Right forelimb (tissue), 1 donor: ENCODE measurements around the gene ST6GALNAC2.

Experiments used
- DNase-seq: peaks from one replicate; pipeline ENCODE4 v3.0.0-alpha.2; 2018

Gene ST6GALNAC2

DNA sequence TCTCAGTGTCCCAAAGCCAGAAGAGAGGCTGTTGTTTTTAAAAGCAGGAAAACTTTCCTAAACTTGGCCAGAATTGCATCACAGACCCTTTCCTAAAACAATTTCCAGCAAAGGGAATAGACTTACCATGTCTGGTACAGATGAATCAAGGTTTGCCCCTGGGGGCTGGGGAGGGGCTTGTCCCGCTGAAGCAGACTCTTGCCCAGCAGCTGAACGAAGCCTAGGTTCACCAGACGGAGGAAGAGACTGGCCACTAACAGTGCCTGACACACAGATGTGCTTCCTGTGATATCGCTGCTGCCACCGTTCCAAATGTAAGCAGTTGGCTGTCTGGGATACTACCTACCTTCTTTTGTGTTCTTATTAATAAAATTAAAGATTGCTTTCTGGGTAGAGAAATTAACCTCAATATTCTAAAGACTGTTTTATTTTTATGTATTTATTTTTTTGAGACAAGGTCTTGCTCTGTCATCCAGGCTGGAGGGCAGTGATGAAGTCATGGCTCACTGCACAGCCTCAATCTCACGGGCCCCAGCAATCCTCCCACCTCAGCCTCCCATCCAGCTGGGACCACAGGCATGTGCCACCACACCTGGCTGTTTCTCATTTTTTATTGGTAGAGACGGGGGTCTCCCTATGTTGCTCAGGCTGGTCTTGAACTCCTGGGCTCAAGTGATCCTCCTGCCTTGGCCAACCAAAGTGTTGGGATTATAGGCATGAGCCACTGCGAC, 32.3 kb downstream of the ST6GALNAC2 start:
- DNase-seq = no peak

DNA sequence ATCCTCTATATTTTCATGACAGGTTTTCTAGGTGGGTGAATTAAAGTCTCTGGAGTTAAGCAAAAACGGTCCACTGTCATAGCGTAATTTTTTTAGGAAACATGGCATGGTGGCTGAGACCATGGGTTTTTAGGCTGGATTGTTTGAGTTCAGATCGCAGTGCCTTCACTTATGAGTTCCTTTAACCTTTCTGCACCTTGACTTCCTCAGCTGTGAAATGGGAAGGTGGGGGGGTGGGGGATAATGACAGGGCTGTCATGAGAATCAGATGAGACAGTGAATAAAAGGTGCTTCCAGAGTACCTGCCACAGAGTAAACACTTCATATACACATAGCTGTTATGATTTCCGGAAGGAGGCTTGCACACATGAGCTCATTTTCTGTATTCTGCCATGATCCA, 34.0 kb downstream of the ST6GALNAC2 start:
- DNase-seq = no peak

DNA sequence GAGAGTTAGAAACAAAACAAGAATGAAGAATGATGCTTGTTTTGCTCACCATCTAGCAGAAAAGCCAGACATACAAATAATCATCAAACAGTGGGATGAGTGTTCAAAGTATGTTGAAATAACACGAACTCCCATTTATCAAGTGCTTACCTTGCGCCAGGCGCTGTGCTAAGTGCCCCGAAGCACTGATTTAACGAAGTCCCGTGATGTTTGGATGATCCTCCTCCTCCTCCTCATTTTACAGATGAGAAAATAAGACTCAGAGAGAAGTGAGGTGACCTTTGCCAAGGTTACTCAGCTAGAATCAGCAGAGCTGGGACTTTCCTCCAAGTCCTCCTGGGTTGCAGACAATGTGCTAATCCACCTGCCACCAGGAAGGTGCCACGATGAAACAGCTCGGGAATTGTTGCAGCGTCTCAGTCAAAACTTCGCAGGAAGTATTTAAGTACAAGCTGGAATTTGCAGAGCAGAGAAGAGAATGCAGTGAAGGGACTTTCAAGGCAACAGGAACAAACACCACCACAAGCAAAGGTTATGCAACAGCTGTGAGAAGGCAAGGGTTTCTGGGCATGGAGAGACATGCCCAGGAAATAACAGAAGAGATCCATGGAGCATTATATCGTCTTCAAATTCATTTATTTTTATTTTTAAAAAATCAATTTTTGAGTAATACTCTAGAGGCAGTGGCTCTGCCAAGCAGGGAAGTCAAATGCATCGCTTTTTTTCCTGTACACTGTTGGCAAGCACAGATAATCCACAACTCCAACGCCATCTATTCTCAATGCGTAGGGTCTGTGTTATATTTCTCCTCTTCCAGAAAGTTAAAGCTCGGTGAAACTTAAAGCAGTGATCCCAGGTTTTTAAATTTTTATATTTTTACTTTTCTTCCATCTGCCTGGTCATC, 34.7 kb downstream of the ST6GALNAC2 start:
- DNase-seq = no peak

DNA sequence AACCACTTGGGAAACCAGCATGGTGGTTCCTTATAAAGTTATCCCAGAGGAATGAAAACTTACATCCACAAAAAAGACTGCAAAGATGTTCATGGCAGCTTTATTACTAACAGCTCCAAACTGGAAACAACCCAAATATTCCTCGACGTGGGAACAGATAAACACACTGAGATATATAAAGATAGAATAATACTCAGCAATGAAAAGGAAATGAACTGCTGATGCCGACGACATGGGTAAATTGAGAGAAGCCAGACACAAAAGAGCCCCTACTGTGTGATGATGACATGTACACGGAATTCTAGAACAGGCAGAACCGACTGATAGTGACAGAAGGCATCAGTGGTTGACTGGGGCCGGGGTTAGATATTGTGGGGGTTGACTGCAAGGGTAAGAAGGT, 36.1 kb downstream of the ST6GALNAC2 start:
- no peak for DNase-seq

DNA sequence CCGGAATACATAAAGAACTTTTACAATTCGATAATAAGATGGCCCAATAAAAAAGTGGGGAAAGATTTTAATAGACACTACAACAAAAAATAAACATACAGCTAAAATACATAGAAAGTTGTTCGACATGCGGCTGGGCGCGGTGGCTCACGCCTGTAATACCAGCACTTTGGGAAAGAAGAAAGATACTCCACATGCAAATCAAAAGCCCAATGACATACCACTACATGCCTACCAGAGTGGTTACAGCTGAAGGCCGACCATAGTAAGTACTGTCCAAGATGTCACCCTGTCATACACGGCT, 36.5 kb downstream of the ST6GALNAC2 start:
- DNase-seq = no peak

DNA sequence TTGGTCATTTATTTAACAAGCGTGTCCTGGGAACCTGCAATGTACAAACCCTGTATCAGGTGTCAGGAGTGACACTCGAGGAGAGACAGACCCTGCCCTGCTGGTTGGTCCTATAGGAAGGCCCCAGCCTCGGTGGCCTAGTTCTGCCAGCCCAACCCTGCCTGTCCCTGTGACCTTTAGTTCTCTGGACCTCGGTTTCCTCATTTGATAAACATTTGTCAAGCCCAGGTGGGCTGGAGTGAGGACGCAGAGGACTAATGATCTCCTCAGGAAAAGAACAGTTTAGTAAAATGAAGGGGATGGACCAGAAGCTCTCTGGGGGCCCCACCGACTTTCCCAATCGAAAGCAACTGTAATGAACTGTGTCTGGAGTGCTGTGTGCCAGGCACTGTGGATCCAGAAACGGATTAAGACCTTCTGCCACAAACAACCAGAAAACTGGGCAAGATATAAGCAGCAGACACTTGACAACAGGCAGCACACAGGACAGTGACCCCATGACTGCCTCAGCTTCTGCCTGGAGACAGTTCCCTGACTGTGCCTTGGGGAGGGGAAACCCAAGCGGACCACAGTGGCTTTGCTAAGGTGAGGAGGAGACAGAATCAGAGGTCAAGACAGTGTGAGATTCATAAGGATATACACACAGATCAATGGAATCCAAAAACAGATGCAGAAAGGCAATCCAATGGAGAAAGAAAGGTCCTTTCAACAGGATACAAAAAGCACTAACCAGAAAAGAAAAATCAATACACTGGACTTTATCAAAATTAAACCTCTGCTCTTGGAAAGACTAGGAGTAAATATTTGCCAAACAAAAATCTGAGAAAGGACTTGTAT, 37.1 kb downstream of the ST6GALNAC2 start:
- DNase-seq = no peak

DNA sequence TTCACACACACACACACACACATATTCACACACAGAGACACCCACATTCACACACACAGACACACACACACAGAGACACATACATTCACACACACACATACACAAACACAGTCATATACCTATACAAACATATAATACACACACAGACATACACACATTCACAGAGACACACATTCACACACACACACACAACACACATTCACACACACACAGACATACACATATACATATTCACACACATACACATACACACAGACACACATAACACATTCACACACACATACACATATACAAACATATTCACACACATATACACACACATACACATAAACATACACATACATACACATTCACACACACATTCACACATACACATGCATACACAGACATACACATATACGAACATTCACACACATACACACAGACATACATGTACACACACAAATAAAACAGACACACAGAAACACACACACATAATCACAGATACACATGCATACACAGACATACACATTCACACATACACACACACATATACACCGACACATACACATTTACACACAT, 37.9 kb downstream of the ST6GALNAC2 start:
- no peak for DNase-seq

DNA sequence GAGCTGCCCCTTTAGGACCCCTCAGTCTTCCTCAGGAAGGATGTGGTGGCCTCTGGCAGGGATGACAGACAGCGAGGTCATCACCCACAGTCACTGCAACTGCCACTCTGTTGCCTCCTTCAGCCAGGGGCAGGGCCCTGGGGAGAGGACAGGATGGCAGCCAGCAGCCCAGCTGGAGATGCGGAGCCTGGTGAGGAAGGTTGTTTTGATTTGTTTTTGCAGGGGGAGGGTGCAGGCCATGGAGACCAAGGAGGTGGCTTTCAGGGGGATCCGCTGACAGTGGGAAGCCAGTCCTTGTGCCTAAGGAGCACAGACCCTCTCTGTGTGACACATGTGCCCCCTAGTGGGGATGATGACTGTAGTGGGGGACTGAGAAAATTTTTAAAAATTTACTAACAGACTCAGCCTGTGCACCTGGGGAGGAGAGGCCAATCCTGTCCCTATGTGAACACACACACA, 38.4 kb downstream of the ST6GALNAC2 start:
- DNase-seq = no peak

DNA sequence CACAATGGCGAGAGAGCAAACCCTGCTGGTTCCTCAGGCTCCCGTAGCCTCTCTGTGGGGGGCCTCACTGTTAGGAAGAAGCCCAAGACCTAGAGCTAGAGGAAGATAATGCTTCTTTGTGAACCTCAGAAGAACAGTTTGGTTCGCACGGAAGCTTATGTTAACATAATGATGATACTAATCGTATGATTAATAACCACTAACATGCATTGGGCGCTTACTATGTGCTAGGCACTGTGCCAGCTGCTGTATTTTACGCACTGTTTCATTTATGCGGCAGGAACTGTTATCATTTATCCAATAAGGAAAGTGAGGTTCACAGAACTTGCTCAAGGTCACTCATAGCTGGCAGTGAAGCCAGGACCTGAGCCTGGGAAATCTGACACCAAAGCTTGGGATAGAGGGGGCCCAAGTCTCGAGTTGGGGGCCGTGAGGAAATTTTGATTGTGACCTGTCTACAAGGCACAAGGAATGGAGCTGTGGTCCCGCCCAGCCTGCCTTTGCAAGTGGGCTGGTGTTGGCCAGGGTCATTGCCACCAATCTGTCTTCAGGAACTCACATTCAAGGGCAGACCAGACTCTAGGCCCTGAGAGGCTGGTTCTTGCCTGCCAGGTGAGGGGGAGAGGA, 39.0 kb downstream of the ST6GALNAC2 start:
- DNase-seq = no peak

DNA sequence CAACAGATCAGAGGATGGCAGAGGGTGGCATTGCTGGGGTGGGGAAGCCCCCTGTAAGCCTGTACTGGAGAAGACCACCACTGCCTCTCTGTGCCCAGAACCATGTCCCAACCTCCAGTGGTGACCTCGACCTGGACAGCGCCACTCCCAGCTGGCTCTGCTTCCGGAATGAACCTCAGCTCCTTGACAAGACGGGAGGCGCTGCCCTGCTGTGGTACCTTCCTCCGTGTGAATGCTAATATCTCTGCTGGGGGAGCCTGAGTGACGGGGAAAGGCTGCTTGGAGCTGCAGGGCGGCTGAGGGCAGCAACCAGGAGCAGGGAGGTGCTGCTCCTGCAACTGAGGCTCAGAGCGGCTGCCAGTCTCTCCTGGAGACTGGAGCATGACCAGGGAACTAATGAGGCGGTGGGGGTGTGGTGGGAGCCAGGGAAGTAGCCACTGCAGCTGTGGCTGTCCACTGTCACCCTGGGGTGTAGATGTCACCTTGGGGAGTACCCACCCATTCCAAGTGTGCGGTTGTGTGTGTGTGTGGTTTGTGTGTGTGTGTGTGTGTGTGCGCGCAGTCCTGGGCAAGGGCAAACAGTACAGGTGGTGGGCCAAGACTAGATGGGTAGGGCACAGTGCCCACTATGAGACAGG, 39.6 kb downstream of the ST6GALNAC2 start:
- no peak for DNase-seq

DNA sequence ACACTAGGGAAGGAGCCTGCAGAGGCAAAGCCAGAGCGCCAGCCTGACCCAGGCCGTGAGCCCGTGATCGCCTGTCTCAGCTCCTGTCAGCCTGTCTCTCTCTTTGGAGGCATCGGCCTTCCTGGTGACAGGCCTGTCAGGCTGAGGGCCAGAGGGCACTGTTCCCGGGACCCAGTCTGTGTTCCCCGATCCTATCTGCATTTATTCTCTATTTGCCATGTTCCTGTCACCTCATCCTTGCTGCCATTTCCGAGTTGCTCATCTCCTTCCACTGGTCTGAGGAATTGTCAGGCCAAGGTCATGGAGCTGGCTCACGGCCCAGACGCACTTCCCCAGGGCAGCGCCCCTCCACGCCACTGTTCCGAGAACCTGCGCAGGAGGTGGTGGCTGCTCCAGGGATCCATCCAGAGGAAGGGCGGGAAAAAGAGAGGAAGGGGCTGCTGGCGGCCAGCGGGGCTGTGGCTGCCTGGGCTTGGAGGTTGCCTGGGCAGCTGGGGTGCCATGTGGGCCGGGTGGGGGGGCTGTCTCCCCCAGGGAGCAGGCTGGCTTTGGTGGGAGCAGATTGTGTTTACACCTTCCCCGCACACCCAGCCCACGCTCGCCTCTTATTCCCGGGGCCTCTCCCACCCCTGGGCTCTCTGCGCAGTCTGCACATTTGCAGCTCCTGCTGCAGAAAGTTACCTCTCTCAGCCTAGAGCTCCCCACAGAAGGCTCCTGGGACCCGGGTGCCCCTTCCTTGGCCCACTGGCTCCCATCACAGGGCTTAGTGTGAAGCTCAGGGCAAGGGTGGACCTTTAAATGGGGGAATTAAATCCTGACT, 40.9 kb downstream of the ST6GALNAC2 start:
- no peak for DNase-seq

DNA sequence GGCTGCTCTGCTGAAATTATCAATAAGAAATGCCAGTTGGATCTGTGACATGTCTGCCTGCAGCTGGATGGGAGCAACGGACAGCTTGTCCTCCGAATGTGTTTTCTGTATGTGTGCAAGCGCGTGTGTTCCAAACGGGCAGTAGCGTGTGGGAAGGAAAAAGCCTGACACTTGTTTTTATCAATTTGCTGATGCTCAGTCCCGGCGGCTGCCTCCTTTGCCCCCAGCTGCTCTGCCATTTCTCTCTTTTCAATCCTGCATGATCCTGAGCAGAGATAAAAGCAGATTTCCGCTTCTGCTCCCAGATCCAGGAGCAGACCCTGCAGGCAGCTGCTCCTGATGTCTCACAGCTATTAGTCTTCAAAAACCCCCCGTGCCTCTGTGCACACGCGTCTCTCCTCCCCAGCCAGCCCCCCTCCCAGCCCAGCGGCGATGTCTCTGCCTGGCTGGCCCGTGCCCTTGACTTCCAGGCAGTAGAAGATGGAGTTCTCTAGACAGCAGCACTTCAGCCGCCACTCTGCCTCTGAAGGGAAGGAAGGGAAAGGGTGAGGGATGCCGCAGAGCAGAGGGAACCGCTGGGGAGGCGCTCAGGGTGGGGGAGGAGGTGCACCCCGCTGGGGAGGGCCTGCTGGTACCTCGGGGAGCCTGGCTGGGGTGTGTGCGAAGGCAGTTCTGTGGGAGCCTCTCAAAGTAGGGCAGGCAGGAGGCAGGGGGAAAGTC, 41.7 kb downstream of the ST6GALNAC2 start:
- no peak for DNase-seq

DNA sequence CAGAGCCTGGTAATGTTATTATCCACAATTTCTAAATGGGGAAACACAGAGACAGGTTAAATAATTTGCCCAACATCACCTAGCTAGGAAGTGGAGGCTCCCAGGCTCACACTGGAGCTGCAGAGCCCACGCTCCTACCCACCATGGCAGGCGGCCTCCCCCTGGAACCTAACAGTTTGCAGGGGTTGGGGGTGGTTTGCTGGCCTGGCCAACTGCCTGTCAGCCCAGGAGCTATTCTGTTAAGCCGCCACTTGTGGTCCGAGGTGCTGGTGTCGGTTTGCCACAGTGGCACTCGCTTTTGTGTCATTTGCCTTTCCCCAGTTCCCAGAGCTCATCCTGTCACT, 42.2 kb downstream of the ST6GALNAC2 start:
- DNase-seq = no peak

DNA sequence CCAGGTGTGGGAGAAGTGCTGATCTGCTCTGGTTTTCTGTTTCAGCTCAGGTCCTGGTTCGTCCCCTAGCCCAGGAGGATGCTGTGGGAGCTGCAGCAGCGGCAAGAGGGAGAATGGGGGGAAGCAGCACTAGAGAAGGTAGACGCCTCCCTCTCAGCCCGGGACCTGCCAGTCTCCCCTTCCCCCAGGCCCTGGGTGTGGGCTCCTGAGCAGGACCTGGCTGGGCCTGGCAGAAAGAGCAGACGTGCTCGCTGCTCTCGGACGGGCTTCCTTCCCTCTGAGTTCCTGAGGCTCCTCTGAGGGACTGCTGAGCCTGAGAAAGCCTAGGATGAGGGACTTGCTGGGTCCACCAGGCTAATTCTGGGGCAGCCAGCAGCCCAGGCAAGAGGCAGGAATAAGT, 42.7 kb downstream of the ST6GALNAC2 start:
- no peak for DNase-seq

DNA sequence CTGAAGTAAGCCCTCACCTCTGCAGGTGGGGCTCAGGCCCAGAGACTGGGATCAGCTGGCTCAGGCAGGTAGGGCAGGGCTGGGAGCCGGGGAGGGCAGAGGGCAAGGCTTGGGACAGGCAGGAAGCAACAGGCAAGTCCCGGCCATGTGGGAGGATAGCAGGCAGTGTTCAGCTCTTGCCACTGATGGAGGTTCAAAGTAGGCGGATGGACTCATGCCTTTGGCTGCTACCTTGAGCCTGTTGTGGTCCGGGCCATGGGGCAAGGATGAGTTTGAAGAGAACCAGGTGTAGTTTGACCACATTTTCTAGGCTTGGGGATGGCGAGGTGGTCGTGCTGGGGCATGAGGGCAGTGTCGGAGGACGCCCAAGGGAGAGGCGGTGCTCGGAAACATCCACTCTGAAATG, 43.1 kb downstream of the ST6GALNAC2 start:
- DNase-seq = no peak

DNA sequence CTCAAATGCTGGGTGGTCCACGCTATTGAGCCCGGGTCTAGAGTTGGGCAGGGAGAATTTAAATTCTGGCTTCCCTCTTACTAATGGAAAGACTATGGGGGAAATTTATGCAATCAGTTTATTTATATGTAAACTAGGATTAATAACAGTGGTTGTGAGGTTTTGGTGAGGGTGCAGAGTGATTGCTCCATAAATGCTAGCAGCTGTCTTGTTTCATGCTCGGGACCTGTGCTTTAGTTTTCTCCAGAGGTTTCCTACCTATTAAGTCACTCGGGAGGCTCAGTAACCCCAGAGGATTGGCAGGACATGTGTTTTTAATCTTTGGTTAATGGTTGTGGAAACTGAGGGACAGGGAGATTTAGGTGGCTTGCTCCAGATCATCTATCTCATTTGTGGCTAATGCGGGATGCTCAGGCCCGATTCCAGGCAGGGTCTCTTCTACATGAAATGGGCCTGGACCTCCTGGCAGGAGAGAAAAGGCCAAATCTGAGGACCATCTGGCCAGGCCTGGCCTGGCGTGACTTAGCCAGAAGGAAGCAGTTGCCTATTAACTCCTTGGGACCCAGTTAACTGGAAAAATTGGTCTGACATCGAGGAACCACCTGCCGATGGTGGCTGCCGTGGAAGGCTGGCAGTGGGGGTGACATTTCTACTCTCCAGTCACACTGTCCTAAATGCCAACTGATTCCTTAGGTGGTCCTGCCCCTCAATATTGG, 43.8 kb downstream of the ST6GALNAC2 start:
- DNase-seq = no peak

DNA sequence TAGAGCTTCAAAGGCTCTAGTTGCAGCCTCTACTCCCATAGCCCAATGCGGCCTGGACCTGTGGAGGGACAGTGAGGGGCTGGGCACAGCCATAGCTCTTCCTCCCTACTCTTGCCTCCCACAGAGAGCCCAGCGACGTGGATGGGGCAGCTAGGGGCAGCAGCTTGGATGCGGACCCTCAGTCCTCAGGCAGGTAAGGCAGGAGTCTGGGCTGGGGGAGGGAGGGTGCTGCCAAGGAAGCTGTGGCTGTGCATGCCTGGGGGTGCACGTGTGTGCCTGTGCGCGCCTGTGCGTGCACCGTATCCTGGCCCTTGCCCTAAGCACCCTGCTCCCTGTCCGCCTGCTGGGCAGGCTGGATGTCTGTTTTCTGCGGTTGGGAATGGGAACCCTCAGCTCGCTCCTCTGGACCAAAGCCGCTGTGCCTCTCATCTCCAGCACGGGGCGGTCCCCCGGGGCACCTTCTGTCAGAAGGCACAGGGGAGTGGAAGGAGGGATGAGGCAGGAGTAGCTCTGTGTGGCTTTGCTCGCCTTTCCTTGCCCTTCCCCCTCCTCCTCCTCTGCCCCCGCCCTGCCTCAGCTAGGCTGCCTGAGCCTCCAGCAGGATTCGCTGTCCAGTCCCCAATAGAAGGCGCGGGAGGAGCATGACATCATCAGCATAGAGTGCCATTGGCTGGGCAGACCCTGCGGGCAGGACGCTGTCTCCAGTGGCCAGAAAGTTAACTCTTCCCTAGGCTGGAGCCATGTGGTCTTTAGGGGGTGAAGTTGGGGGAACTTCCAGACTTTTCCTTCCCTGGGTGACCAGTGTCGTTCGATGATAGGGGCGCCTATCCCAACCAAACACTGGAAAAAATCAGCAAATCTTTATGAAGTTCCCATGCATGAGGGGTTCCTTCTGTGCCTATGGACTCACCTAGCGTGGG, 45.0 kb downstream of the ST6GALNAC2 start:
- peak; percentile 93 for DNase-seq

DNA sequence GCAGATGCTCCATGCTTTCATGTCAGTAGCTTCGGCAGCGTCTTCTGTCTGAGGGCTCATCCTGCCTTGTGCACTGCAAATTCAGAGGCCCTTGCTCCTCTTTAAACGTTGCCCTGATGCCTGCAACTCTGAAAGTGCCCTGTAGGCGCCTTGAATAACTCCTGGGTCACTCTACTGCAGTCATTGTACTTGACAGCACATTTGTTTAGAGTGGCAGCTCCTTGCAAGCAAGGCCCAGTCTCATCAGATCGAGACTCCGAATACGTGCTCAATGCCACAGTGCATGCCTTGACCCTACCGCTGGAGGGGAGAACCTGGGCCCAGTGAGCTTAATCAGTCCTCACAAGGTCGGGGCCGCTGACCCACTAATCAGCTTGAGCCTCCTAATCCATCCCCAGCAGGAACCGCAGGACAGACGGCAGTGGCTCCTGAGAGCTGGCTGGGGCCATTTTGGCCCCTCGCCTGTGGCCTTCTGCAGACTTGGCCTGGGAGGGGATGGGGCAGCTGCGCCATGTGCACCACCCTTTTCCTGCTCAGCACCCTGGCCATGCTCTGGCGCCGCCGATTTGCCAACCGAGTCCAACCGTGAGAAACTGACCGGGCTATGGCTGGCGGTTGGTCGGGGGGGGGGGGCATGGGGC, 45.9 kb downstream of the ST6GALNAC2 start, which contains the start of gene PRCD:
Gene PRCD, plus strand, starts transcription at position 414 of the 641 bp plus-strand sequence. Its CDS starts 98 bp downstream, at position 512.
- no peak for DNase-seq
